SK-N-SH (cell line): ENCODE data around the gene GABRE. TPM values are rescaled to one million over a fixed set of nuclear protein-coding genes. Genes with fewer than 3 reads are reported as not detected.

Experiments used
- CTCF ChIA-PET: fragments of 300-600, 350-600 bp; formaldehyde crosslinking; extraction: SDS; loops from one replicate; lab custom pipeline; 2021; lab: Yijun Ruan, JAX
- POLR2A ChIA-PET: fragments of 350-600 bp; sonication (Branson Sonifier 250); formaldehyde crosslinking; extraction: SDS; loops from one replicate; lab custom pipeline; 2020; ENCODE audit warnings: antibody characterized with exemption, inconsistent platforms; lab: Yijun Ruan, JAX
- DNase-seq: peaks from one replicate; pipeline ENCODE4 v3.0.0; 2012
- H2AFZ ChIP-seq: fragments of 200-600 bp; sonication (generic); 2 replicates; pipeline ENCODE4 v1.8.1; 2016; ENCODE audit warnings: antibody characterized with exemption, mild to moderate bottlenecking, low read depth
- H3F3A ChIP-seq: fragments of 200-600 bp; sonication (generic); replicated peaks from 2 replicates; pipeline ENCODE3; 2016; ENCODE audit warnings: antibody characterized with exemption, mild to moderate bottlenecking; ENCODE audit not compliant: insufficient read depth
- H3K27ac ChIP-seq, 2 experiments: fragments of 200-500 bp in 1 of 2; fragments of 200-600 bp in 1 of 2; sonication (Bioruptor generic) in 1 of 2; sonication (generic), shearing (Covaris generic) in 1 of 2; 2 replicates each; pipeline versions ENCODE4 v1.5.1 to v1.6.1; 2014 to 2016; ENCODE audit warnings: low read depth in 2 of 2, inconsistent platforms in 1 of 2, low read length in 1 of 2, mild to moderate bottlenecking in 1 of 2, mixed read lengths in 1 of 2
- H3K27me3 ChIP-seq: fragments of 200-600 bp; sonication (generic), shearing (Covaris generic); 2 replicates; pipeline ENCODE4 v1.6.1; 2016; ENCODE audit warnings: mixed run types; ENCODE audit not compliant: insufficient read depth
- H3K36me3 ChIP-seq, 2 experiments: fragments of 200-500 bp in 1 of 2; fragments of 200-600 bp in 1 of 2; sonication (Bioruptor generic) in 1 of 2; sonication (generic) in 1 of 2; replicated peaks in 1 of 2; 2 replicates each; pipeline versions ENCODE3 to v1.5.1; 2014 to 2016; ENCODE audit warnings: low read length in 1 of 2, mild to moderate bottlenecking in 1 of 2; ENCODE audit not compliant: insufficient read depth in 2 of 2, control insufficient read depth in 1 of 2
- H3K4me1 ChIP-seq, 2 experiments: fragments of 200-500 bp in 1 of 2; fragments of 200-600 bp in 1 of 2; sonication (Bioruptor generic) in 1 of 2; sonication (generic), shearing (Covaris generic) in 1 of 2; 2 replicates each; pipeline versions ENCODE4 v1.5.1 to v1.6.1; 2014 to 2016; ENCODE audit warnings: low read depth in 1 of 2, low read length in 1 of 2, mixed run types in 1 of 2; ENCODE audit not compliant: insufficient read depth in 2 of 2, control insufficient read depth in 1 of 2
- H3K4me2 ChIP-seq: fragments of 200-600 bp; sonication (generic), shearing (Covaris generic); 2 replicates; pipeline ENCODE4 v1.6.1; 2017; ENCODE audit warnings: mixed run types
- H3K4me3 ChIP-seq, 2 experiments: fragments of 200-500 bp in 1 of 2; fragments of 200-600 bp in 1 of 2; sonication (Bioruptor generic) in 1 of 2; sonication (generic), shearing (Covaris generic) in 1 of 2; 2 replicates each; pipeline versions ENCODE4 v1.5.1 to v1.8.1; 2014 to 2016; ENCODE audit warnings: low read depth in 2 of 2, inconsistent platforms in 1 of 2, low read length in 1 of 2, mild to moderate bottlenecking in 1 of 2, mixed read lengths in 1 of 2, moderate library complexity in 1 of 2
- H3K79me2 ChIP-seq: fragments of 200-600 bp; sonication (generic); 2 replicates; pipeline ENCODE4 v1.8.1; 2017; ENCODE audit warnings: mild to moderate bottlenecking; ENCODE audit not compliant: insufficient read depth
- H3K9ac ChIP-seq: fragments of 200-600 bp; sonication (generic); 2 replicates; pipeline ENCODE4 v1.6.1; 2017; ENCODE audit warnings: mixed run types
- H3K9me2 ChIP-seq: fragments of 200-600 bp; sonication (generic); 2 replicates; pipeline ENCODE4 v1.6.1; 2017; ENCODE audit warnings: mixed run types
- H3K9me3 ChIP-seq: fragments of 200-600 bp; sonication (generic); 2 replicates; pipeline ENCODE4 v1.6.1; 2017; ENCODE audit warnings: mixed run types, mild to moderate bottlenecking, moderate library complexity
- H4K20me1 ChIP-seq: fragments of 200-600 bp; sonication (generic); 2 replicates; pipeline ENCODE4 v1.6.1; 2017; ENCODE audit warnings: mild to moderate bottlenecking, mixed run types; ENCODE audit not compliant: insufficient read depth
- CHD2 ChIP-seq: fragments of 150-350 bp; IDR thresholded peaks from 2 replicates; pipeline ENCODE4 v1.6.1; 2018; ENCODE audit warnings: low read length; ENCODE audit not compliant: partially characterized antibody
- EP300 ChIP-seq, 2 experiments: IDR thresholded peaks; 2 replicates each; pipeline versions ENCODE4 v1.4.0 to v1.6.1; 2012; ENCODE audit warnings: borderline replicate concordance in 1 of 2, low read depth in 1 of 2, low read length in 1 of 2
- FOSL2 ChIP-seq: IDR thresholded peaks from 2 replicates; pipeline ENCODE4 v1.4.0; 2012; ENCODE audit warnings: low read depth, mild to moderate bottlenecking, moderate library complexity, borderline replicate concordance
- GABPA ChIP-seq: IDR thresholded peaks from 2 replicates; pipeline ENCODE4 v1.4.0; 2012; ENCODE audit warnings: low read depth, mild to moderate bottlenecking
- GATA2 ChIP-seq: sonication (generic); formaldehyde crosslinking; IDR thresholded peaks from 2 replicates; pipeline ENCODE4 v1.5.0; 2020; ENCODE audit warnings: mild to moderate bottlenecking, missing genetic modification reagents
- JUND ChIP-seq: IDR thresholded peaks from 2 replicates; pipeline ENCODE4 v1.4.0; 2012
- MEF2A ChIP-seq: IDR thresholded peaks from 2 replicates; pipeline ENCODE4 v1.4.0; 2012; ENCODE audit warnings: low read depth, borderline replicate concordance
- MXI1 ChIP-seq: IDR thresholded peaks from 2 replicates; pipeline ENCODE4 v1.6.1; 2012; ENCODE audit warnings: mild to moderate bottlenecking, low read depth, low read length, improper control_type of control experiment
- NFIC ChIP-seq: IDR thresholded peaks from 2 replicates; pipeline ENCODE4 v1.4.0; 2012; ENCODE audit warnings: borderline replicate concordance
- POLR2AphosphoS5 ChIP-seq: IDR thresholded peaks from 2 replicates; pipeline ENCODE4 v1.6.1; 2012; ENCODE audit warnings: low read depth, low read length
- RCOR1 ChIP-seq: fragments of 150-350 bp; IDR thresholded peaks from 2 replicates; pipeline ENCODE4 v1.6.1; 2017; ENCODE audit warnings: antibody characterized with exemption, low read length
- RFX5 ChIP-seq: IDR thresholded peaks from 2 replicates; pipeline ENCODE4 v1.6.1; 2012; ENCODE audit warnings: mild to moderate bottlenecking, improper control_type of control experiment, low read length
- SIN3A ChIP-seq: IDR thresholded peaks from 2 replicates; pipeline ENCODE4 v1.6.1; 2012; ENCODE audit warnings: low read depth, mild to moderate bottlenecking, low read length, moderate library complexity, borderline replicate concordance
- SMC3 ChIP-seq: IDR thresholded peaks from 2 replicates; pipeline ENCODE4 v1.6.1; 2012; ENCODE audit warnings: low read depth, low read length, improper control_type of control experiment
- TAF1 ChIP-seq: IDR thresholded peaks from 2 replicates; pipeline ENCODE4 v1.6.1; 2012; ENCODE audit warnings: low read depth, mild to moderate bottlenecking, low read length, moderate library complexity, borderline replicate concordance
- TCF12 ChIP-seq: IDR thresholded peaks from 2 replicates; pipeline ENCODE4 v1.4.0; 2012
- TEAD4 ChIP-seq: IDR thresholded peaks from 2 replicates; pipeline ENCODE4 v1.4.0; 2012; ENCODE audit warnings: mild to moderate bottlenecking, borderline replicate concordance; ENCODE audit not compliant: insufficient read depth
- WGBS: methylation state at CpG from one replicate; pipeline ENCODE4 v1.1.6; 2017; ENCODE audit warnings: low lambda C conversion rate; 5-methylcytosine and 5-hydroxymethylcytosine counted together
- polyA plus RNA-seq, 3 experiments: library from polyadenylated mRNA; depleted of rRNA; stranded (reverse); fragments of >200 nt; gene quantifications; 2 replicates each; pipeline ENCODE4 v1.2.3, GENCODE V29; 2012
- TF ChIP-seq, protein P1 (sequence below): IDR thresholded peaks from 2 replicates; pipeline ENCODE4 v1.4.0; 2012; ENCODE audit warnings: low read depth, borderline replicate concordance
- TF ChIP-seq, protein P2 (sequence below): fragments of 150-350 bp; IDR thresholded peaks from 2 replicates; pipeline ENCODE4 v1.6.1; 2016; ENCODE audit warnings: mild to moderate bottlenecking, low read depth, low read length
- TF ChIP-seq, protein P3 (sequence below): fragments of 150-350 bp; IDR thresholded peaks from 2 replicates; pipeline ENCODE4 v1.6.1; 2017; ENCODE audit warnings: antibody characterized with exemption, low read length, low read depth, borderline replicate concordance
- TF ChIP-seq, protein P4 (sequence below): IDR thresholded peaks from 2 replicates; pipeline ENCODE4 v1.4.0; 2012; ENCODE audit warnings: low read depth, borderline replicate concordance
- TF ChIP-seq, protein P5 (sequence below): IDR thresholded peaks from 2 replicates; pipeline ENCODE4; 2012

GABRE gene
- polyA plus RNA-seq, 1 of the 3 experiments (the other 2 are of a cell fraction), result 8.1 TPM

DNA sequence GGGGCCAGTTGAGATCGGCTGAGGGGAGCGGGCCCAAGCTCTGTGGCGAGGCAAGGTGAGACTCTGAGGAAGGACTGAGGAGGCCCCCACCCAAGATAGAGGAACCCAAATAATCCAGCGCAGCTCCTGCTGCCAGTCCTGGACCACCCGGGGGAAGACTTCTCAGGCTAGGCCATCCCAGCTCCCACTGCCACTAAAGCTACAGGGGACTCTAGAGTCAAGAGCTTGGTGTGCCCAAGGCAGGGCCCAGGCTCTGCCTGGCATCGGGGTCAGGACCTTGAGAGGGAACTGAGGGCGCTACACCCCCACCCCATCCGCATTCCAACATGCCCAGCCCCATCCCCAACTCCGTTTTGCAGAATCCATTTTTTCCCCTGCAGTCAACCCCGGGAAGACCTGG is 53.2 kb downstream of the GABRE start:
- no peaks in the 10 kb centered on the region for H4K20me1 ChIP-seq
- WGBS, result 20% methylated on average over 8 of the region's 10 CpGs
- H3K9ac ChIP-seq, result no peak overlapping the region
- POLR2A ChIA-PET, result no interaction called here
- no peaks in the 10 kb centered on the region for H3K9me2 ChIP-seq
- H2AFZ ChIP-seq, result no peak overlapping the region
- H3K27ac ChIP-seq, result no peak overlapping the region
- H3K9me3 ChIP-seq, result no peaks in the 10 kb centered on the region
- H3K27me3 ChIP-seq, result no peaks in the 10 kb centered on the region; the same call in 1 of the 2 replicates
- H3K4me1 ChIP-seq, result no peaks in the 10 kb centered on the region
- TF ChIP-seq TCF12 (no peak), MXI1 (no peak), TEAD4 (no peak), MEF2A (no peak), SMC3 (no peak), GATA2 (CRISPR knock-in tag) (no peak), TAF1 (no peak)
- TF ChIP-seq, protein P1, sequence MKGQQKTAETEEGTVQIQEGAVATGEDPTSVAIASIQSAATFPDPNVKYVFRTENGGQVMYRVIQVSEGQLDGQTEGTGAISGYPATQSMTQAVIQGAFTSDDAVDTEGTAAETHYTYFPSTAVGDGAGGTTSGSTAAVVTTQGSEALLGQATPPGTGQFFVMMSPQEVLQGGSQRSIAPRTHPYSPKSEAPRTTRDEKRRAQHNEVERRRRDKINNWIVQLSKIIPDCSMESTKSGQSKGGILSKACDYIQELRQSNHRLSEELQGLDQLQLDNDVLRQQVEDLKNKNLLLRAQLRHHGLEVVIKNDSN, result no peak
- no peaks in the 10 kb centered on the region for H3K36me3 ChIP-seq
- H3K79me2 ChIP-seq, result no peaks in the 10 kb centered on the region
- no peak for DNase-seq
- H3K4me2 ChIP-seq, result no peak overlapping the region
- no peaks in the 10 kb centered on the region for H3F3A ChIP-seq
- CTCF ChIA-PET, result no interaction called here
- no peak overlapping the region for H3K4me3 ChIP-seq

DNA sequence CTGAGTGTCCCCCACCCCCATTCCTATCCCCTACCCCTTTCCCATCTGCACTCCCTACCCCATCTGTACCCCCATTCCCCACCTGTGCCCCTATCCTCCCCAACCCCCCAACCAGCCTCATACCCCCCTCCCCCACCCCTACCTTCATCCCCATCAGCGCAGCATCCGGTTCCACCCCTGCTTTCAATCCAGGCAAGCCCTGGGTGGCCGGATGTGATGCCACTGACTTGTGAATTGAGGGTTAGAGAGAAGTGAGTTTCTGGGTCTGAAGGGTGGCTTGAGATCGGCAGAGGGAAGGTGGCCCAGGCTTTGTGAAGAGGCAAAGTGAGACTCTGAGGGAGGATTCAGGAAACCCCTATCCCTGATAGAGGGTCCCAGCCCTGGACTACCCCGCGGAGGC is 53.9 kb downstream of the GABRE start:
- TF ChIP-seq TAF1 (no peak), TCF12 (no peak), EP300 (IDR thresholded peaks at IDR 0.05; ENCODE audit: borderline replicate concordance in 1 of 2, low read depth in 1 of 2, low read length in 1 of 2) (no peak), RFX5 (no peak), FOSL2 (no peak), NFIC (no peak), JUND (no peak), SIN3A (no peak), TEAD4 (no peak), MXI1 (no peak), GABPA (no peak), RCOR1 (no peak), CHD2 (no peak), POLR2AphosphoS5 (no peak)
- TF ChIP-seq, protein P1, result no peak
- TF ChIP-seq, protein P2, sequence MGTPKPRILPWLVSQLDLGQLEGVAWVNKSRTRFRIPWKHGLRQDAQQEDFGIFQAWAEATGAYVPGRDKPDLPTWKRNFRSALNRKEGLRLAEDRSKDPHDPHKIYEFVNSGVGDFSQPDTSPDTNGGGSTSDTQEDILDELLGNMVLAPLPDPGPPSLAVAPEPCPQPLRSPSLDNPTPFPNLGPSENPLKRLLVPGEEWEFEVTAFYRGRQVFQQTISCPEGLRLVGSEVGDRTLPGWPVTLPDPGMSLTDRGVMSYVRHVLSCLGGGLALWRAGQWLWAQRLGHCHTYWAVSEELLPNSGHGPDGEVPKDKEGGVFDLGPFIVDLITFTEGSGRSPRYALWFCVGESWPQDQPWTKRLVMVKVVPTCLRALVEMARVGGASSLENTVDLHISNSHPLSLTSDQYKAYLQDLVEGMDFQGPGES, result no peak
- TF ChIP-seq, protein P3, sequence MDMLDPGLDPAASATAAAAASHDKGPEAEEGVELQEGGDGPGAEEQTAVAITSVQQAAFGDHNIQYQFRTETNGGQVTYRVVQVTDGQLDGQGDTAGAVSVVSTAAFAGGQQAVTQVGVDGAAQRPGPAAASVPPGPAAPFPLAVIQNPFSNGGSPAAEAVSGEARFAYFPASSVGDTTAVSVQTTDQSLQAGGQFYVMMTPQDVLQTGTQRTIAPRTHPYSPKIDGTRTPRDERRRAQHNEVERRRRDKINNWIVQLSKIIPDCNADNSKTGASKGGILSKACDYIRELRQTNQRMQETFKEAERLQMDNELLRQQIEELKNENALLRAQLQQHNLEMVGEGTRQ, result no peak
- TF ChIP-seq, protein P4, sequence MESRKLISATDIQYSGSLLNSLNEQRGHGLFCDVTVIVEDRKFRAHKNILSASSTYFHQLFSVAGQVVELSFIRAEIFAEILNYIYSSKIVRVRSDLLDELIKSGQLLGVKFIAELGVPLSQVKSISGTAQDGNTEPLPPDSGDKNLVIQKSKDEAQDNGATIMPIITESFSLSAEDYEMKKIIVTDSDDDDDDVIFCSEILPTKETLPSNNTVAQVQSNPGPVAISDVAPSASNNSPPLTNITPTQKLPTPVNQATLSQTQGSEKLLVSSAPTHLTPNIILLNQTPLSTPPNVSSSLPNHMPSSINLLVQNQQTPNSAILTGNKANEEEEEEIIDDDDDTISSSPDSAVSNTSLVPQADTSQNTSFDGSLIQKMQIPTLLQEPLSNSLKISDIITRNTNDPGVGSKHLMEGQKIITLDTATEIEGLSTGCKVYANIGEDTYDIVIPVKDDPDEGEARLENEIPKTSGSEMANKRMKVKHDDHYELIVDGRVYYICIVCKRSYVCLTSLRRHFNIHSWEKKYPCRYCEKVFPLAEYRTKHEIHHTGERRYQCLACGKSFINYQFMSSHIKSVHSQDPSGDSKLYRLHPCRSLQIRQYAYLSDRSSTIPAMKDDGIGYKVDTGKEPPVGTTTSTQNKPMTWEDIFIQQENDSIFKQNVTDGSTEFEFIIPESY, result no peak
- TF ChIP-seq, protein P5, sequence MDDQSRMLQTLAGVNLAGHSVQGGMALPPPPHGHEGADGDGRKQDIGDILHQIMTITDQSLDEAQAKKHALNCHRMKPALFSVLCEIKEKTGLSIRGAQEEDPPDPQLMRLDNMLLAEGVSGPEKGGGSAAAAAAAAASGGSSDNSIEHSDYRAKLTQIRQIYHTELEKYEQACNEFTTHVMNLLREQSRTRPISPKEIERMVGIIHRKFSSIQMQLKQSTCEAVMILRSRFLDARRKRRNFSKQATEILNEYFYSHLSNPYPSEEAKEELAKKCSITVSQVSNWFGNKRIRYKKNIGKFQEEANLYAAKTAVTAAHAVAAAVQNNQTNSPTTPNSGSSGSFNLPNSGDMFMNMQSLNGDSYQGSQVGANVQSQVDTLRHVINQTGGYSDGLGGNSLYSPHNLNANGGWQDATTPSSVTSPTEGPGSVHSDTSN, result no peak
- H3K9ac ChIP-seq, result no peak overlapping the region
- no peaks in the 10 kb centered on the region for H3K9me2 ChIP-seq
- H3K36me3 ChIP-seq, result no peaks in the 10 kb centered on the region
- no peaks in the 10 kb centered on the region for H3K79me2 ChIP-seq
- no peak for DNase-seq
- H3K4me2 ChIP-seq, result no peak overlapping the region
- H3K4me1 ChIP-seq, result no peaks in the 10 kb centered on the region
- H3F3A ChIP-seq, result no peaks in the 10 kb centered on the region
- 23% methylated on average over 5 of the region's 6 CpGs for WGBS
- H3K27ac ChIP-seq, result no peak overlapping the region
- no peaks in the 10 kb centered on the region for H4K20me1 ChIP-seq
- CTCF ChIA-PET, result no interaction called here
- POLR2A ChIA-PET, result no interaction called here
- H2AFZ ChIP-seq, result no peak overlapping the region
- H3K27me3 ChIP-seq, result no peaks in the 10 kb centered on the region
- H3K9me3 ChIP-seq, result no peaks in the 10 kb centered on the region
- H3K4me3 ChIP-seq, result no peak overlapping the region
